ENCODE data around the gene SLC25A17. TPM values are rescaled to one million over a fixed set of nuclear protein-coding genes. Genes with fewer than 3 reads are reported as not detected.

Gene SLC25A17
- total RNA-seq, 1 donor from 2014 or later = 14.8 TPM

- H3K27ac Mint-ChIP-seq = no peak overlapping the region
- peaks cover 19% of the 10 kb centered on the region for H3K36me3 Mint-ChIP-seq (ENCODE audit: low read depth)
- intact Hi-C loops (cut with micrococcal nuclease) = no loop called here
- no peaks in the 10 kb centered on the region for H3K9me3 Mint-ChIP-seq
- H3K4me3 Mint-ChIP-seq = no peak overlapping the region
- CTCF ChIA-PET = no interaction called here
- peaks cover 5% of the 10 kb centered on the region for H3K4me1 Mint-ChIP-seq
- TF ChIP-seq CTCF (IDR thresholded peaks at IDR 0.05) = no peak
- DNase-seq (no peak), ATAC-seq (ENCODE audit: low read depth) (no peak)
- POLR2A ChIA-PET = interaction anchor here (0.6 kb wide), 1 partner anchor 67 kb away, joined by 3 read pairs; no protein-coding TSS in a partner anchor
- H3K27me3 Mint-ChIP-seq = no peaks in the 10 kb centered on the region
Observed at GRCh38 chr22:40805699-40806203, 13.4 kb downstream of the SLC25A17 start.

GRCh38 chr22:40805239-40805638 is 13.9 kb downstream of the SLC25A17 start:
- DNase-seq (no peak), ATAC-seq (ENCODE audit: low read depth) (no peak)
- Mint-ChIP-seq H3K4me1 (peaks cover 5% of the 10 kb centered on the region), H3K27ac (no peak overlapping the region), H3K27me3 (no peaks in the 10 kb centered on the region), H3K4me3 (no peak overlapping the region), H3K36me3 (ENCODE audit: low read depth) (peaks cover 19% of the 10 kb centered on the region), H3K9me3 (no peaks in the 10 kb centered on the region)
- no peak for TF ChIP-seq CTCF (IDR thresholded peaks at IDR 0.05)
- intact Hi-C loops (cut with micrococcal nuclease) = no loop called here
- ChIA-PET POLR2A (no interaction called here), CTCF (no interaction called here)

GRCh38 chr22:40803321-40803720 is 15.8 kb downstream of the SLC25A17 start:
- Mint-ChIP-seq H3K4me1 (peaks cover 3% of the 10 kb centered on the region), H3K27ac (no peak overlapping the region), H3K9me3 (no peaks in the 10 kb centered on the region), H3K36me3 (ENCODE audit: low read depth) (peaks cover 20% of the 10 kb centered on the region), H3K4me3 (no peak overlapping the region), H3K27me3 (no peaks in the 10 kb centered on the region)
- POLR2A ChIA-PET = interaction anchor here (0.6 kb wide), 1 partner anchor 79 kb away, joined by 5 read pairs; no protein-coding TSS in a partner anchor
- DNase-seq (no peak), ATAC-seq (ENCODE audit: low read depth) (no peak)
- CTCF ChIA-PET = no interaction called here
- TF ChIP-seq CTCF (IDR thresholded peaks at IDR 0.05) = no peak
- intact Hi-C loops (cut with micrococcal nuclease) = no loop called here

- ChIA-PET CTCF (no interaction called here), POLR2A (interaction anchor here (0.7 kb wide), 1 partner anchor 14 kb away, joined by 6 read pairs; no protein-coding TSS in a partner anchor)
- Mint-ChIP-seq H3K27me3 (no peaks in the 10 kb centered on the region), H3K36me3 (ENCODE audit: low read depth) (peaks cover 13% of the 10 kb centered on the region), H3K27ac (no peak overlapping the region), H3K4me1 (peaks cover 2% of the 10 kb centered on the region), H3K4me3 (no peak overlapping the region), H3K9me3 (no peaks in the 10 kb centered on the region)
- TF ChIP-seq CTCF (IDR thresholded peaks at IDR 0.05) = no peak
- ATAC-seq (ENCODE audit: low read depth) = no peak
- DNase-seq = no peak
- intact Hi-C loops (cut with micrococcal nuclease) = no loop called here
Observed at GRCh38 chr22:40799008-40799407, 20.1 kb downstream of the SLC25A17 start.

GRCh38 chr22:40797427-40797826 is 21.7 kb downstream of the SLC25A17 start:
- Mint-ChIP-seq H3K4me3 (no peak overlapping the region), H3K9me3 (no peaks in the 10 kb centered on the region), H3K36me3 (ENCODE audit: low read depth) (peaks cover 26% of the 10 kb centered on the region), H3K27me3 (no peaks in the 10 kb centered on the region), H3K27ac (no peak overlapping the region), H3K4me1 (no peaks in the 10 kb centered on the region)
- ChIA-PET POLR2A (no interaction called here), CTCF (no interaction called here)
- intact Hi-C loops (cut with micrococcal nuclease) = no loop called here
- TF ChIP-seq CTCF (IDR thresholded peaks at IDR 0.05) = no peak
- DNase-seq (no peak), ATAC-seq (ENCODE audit: low read depth) (no peak)
